GM12874 (cell line): Measurements from ENCODE around the gene NENF.

Experiments
- TF ChIP-seq, protein P1 (sequence below): IDR thresholded peaks from 2 replicates; pipeline ENCODE4 v1.5.1; 2011; ENCODE audit warnings: low read depth, mild to moderate bottlenecking, control low read depth, low read length, moderate library complexity; ENCODE audit not compliant: insufficient read depth

Gene NENF

DNA sequence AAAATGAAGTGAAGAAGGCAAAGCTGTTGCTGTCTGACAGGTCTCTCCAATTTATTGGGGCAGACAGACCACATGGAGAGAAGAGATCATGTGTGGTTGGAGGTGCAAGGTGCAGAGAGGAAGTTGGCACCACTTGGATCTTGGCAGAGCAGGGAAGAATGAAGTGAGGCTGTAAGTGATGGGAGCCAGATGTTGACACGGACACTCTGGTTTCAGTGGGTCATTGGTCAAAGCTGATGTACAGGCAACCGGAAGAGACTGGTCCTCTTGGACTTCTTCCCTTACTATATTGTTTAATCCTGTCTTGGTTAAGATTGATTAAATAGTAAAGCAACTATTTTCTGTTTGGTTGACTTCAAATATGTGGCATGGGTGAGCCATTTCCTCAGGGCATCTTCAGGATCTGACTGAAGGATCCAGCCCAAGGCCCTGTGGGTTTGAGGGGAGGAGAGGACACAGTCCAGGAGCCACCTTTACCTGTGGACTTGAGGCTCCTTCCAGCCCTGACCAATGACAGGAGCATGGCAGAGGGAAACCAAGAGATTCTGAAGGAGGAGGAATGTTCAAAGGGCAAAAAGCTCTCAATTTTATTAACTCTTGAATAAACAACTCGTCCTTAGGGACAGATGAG lies 49.4 kb downstream of the NENF start:
- TF ChIP-seq, protein P1, sequence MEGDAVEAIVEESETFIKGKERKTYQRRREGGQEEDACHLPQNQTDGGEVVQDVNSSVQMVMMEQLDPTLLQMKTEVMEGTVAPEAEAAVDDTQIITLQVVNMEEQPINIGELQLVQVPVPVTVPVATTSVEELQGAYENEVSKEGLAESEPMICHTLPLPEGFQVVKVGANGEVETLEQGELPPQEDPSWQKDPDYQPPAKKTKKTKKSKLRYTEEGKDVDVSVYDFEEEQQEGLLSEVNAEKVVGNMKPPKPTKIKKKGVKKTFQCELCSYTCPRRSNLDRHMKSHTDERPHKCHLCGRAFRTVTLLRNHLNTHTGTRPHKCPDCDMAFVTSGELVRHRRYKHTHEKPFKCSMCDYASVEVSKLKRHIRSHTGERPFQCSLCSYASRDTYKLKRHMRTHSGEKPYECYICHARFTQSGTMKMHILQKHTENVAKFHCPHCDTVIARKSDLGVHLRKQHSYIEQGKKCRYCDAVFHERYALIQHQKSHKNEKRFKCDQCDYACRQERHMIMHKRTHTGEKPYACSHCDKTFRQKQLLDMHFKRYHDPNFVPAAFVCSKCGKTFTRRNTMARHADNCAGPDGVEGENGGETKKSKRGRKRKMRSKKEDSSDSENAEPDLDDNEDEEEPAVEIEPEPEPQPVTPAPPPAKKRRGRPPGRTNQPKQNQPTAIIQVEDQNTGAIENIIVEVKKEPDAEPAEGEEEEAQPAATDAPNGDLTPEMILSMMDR: no peak

DNA sequence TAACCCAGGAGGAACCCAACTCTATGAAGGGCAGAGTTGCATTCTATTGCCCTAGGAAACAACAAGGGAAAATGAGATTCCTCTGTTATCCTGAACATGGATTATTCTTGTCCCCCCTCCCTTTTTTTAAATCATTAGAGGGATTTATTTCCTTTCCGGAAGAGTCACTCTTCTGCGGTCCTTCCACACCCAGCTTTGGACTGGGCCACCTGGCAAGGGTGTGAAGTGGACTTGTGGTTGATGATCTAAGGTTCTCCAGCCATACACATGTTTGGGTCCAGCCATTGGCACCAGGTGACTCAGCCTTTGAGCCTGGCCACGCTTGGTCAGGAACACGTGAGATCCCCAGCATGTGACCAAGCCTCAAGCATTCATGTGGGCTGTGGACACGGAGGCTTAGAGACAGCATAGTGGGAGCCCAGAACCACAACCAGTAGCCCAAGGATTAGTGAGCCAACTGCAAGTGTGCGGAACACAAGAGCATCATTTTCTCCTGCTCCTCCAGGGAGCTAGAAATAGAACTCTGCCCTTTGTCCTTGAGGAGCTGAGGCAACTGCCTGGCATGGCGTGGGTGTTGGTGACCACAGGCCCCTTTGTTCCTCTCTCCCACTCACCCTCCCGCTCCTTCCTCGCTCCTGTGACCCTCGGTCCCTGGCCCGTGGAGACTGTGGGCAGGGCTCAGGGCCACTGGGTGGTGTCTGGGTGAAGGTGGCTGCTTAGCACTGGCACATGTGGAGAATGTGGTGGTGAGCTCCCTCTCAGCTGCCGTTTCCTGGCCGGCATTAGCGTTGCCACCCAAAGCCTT lies 50.1 kb downstream of the NENF start:
- TF ChIP-seq, protein P1: no peak

DNA sequence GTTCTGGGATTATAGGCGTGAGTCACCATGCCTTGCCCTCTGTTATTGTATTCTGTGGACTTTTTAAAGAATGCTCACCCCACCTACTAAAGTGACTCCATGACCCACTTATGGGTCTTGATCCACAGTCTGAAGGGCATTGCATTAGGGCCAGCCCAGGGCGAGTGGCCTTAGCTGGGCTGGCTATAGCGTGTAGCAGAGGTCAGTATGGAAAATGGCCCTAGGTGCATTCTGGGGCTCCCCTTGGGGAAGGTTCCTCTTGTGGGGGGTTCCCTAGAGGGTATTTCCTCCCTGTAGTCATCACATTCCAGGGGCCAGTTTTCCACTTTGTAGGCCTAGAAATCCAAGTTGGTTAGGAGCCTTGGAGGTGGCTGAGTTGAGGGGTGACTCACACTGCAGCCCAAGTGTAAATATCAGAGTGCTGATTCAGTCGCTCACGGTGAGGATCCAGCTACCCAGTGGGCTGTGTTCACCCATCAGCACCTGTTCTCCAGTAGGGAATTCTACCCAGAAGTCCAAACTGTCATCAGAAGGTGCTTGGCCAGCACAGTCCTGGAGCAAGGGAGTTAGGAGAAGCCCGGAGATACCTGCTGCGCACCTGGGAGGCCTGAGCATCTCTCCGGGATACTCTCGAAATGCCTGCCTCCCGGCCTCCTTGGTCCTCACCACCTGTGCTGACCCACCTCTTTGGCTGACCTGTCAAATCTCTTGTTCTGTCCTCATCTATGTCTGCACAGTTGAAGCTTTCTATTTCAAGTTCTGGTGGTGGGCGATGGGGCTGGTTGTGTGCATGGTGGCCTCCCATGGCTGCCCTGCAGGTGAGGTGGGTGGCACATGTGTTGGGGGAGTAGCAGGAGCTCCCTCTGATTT lies 52.2 kb downstream of the NENF start:
- TF ChIP-seq, protein P1: no peak

DNA sequence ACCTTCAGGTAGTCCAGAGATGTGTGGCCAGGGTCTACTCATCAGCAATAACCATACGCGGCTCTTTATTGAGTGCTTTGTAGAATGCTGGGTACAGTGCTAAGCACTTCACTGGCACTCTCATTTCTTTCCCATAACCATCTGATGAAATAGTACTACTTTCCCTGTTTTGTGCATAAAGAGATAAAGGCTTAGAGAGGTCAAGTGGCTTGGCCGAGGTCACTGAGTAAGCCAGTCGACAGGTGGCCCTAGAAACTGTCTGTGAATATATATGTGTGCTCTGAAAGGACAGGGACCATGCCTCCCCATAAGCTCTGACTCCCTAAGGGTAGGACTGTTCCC lies 52.8 kb downstream of the NENF start:
- TF ChIP-seq, protein P1: no peak

DNA sequence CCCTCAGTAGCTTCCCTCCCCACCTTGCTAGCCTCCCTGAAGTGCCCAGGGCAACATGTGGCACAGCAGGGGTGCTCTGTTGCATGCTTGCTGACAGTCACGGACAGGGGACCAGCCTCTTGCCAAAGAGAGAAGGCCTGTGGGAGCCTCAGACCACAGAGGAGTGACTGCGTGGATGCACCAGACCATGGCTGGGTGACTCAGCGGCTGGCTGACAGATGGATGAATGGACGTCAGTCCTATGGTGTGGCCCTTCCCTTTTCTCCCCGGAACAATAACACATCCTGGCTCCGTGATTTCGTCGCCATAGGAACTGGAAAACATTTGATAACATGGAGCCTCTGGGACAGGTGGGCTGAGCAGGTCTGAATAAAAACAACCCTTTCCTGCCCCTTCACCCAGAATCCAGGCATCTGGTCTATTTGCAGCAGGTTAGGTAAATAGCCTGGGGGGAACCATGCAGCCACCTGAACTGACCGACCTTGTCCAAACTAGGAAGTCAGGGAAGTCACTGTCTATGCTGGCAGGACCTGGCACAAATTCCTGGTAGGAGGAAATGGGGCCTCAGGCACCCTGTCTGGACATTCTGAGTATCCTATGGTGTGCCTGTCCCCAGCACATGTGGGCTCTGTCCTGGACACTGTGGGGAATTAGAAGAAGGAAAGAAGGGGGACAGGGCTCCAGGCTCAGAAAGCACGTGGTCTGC lies 53.3 kb downstream of the NENF start:
- TF ChIP-seq, protein P1: no peak

DNA sequence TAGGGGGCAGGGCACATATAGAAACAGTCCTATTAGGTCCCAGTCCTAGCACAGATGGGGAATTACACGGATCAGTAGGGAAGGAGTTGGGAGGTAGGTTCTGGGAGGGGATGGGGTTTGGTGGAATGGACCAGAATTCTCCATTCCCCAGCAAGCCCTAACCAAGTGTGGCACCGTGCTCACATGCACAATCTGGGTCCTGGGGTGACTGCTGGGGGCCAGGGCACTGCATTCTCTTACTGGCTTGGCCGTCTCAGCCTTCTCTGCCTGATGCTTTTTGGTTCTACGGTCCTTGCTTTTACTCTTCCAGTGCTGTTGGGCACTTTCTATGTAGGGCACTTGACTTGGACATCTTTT lies 53.9 kb downstream of the NENF start:
- TF ChIP-seq, protein P1: no peak

DNA sequence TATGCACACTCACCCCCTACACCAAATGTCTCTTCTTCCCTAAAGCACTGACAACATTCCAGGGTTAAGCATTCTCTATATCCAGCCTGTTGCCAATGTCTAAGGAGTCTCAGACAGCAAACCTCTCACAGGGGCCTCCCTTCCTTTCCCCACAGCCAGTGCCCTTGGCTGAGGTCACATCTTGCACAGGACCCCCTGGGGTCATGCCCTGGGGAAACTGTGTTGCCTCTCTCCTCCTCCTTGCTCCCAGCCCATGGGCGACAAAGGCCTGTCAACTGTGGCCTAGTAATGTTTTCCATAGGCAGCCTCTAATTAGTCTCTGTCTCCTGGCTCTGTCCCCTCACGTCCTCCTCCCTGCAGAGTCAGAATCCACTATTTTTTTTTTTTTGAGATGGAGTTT lies 54.6 kb downstream of the NENF start:
- TF ChIP-seq, protein P1: no peak
